Activated naive CD4-positive, alpha-beta T cell treated with anti-CD3 and anti-CD28 coated beads, Interleukin-2, amount 50 U/mL, for 24 hours (primary cell): Measurements from ENCODE around the gene COL1A1.

Source experiments
- H3K27ac Mint-ChIP-seq: one replicate; pipeline ENCODE4 v1.8.0; 2021; ENCODE audit warnings: mild to moderate bottlenecking, mixed read lengths
- H3K27me3 Mint-ChIP-seq: one replicate; pipeline ENCODE4 v1.8.0; 2021; ENCODE audit warnings: mixed read lengths
- H3K36me3 Mint-ChIP-seq: one replicate; pipeline ENCODE4 v1.8.0; 2021; ENCODE audit warnings: mixed read lengths
- H3K4me1 Mint-ChIP-seq: one replicate; pipeline ENCODE4 v1.8.0; 2021; ENCODE audit warnings: mixed read lengths
- H3K4me3 Mint-ChIP-seq: one replicate; pipeline ENCODE4 v1.8.0; 2021; ENCODE audit warnings: mild to moderate bottlenecking, mixed read lengths
- H3K9me3 Mint-ChIP-seq: one replicate; pipeline ENCODE4 v1.8.0; 2021; ENCODE audit warnings: mixed read lengths

COL1A1 gene

GRCh38 chr17:50174444-50174843 is 27.0 kb downstream of the COL1A1 start:
- Mint-ChIP-seq H3K9me3 (no peaks in the 10 kb centered on the region), H3K27ac (no peak overlapping the region)

GRCh38 chr17:50173335-50173941 is 28.0 kb downstream of the COL1A1 start:
- H3K4me3 Mint-ChIP-seq: no peak overlapping the region
- H3K27ac Mint-ChIP-seq: no peak overlapping the region
- no peaks in the 10 kb centered on the region for H3K9me3 Mint-ChIP-seq
- H3K36me3 Mint-ChIP-seq: no peaks in the 10 kb centered on the region
- peaks cover 17% of the 10 kb centered on the region for H3K4me1 Mint-ChIP-seq
- no peaks in the 10 kb centered on the region for H3K27me3 Mint-ChIP-seq

More at GRCh38 chr17:50174444-50174843, 27.0 kb downstream of the COL1A1 start:
- H3K27me3 Mint-ChIP-seq: no peaks in the 10 kb centered on the region
- no peaks in the 10 kb centered on the region for H3K36me3 Mint-ChIP-seq
- H3K4me3 Mint-ChIP-seq: no peak overlapping the region
- H3K4me1 Mint-ChIP-seq: peaks cover 9% of the 10 kb centered on the region

- Mint-ChIP-seq H3K36me3 (no peaks in the 10 kb centered on the region), H3K4me1 (peaks cover 12% of the 10 kb centered on the region), H3K27ac (no peak overlapping the region)
Observed at GRCh38 chr17:50172936-50173334, 28.5 kb downstream of the COL1A1 start.

GRCh38 chr17:50172130-50172529 is 29.3 kb downstream of the COL1A1 start:
- Mint-ChIP-seq H3K27me3 (no peaks in the 10 kb centered on the region), H3K4me1 (peaks cover 10% of the 10 kb centered on the region), H3K36me3 (no peaks in the 10 kb centered on the region), H3K27ac (no peak overlapping the region), H3K4me3 (no peak overlapping the region), H3K9me3 (no peaks in the 10 kb centered on the region)

More at GRCh38 chr17:50172936-50173334, 28.5 kb downstream of the COL1A1 start:
- H3K9me3 Mint-ChIP-seq: no peaks in the 10 kb centered on the region
- H3K27me3 Mint-ChIP-seq: no peaks in the 10 kb centered on the region
- no peak overlapping the region for H3K4me3 Mint-ChIP-seq

GRCh38 chr17:50171371-50172071 is 29.9 kb downstream of the COL1A1 start:
- peaks cover 10% of the 10 kb centered on the region for H3K4me1 Mint-ChIP-seq
- no peaks in the 10 kb centered on the region for H3K9me3 Mint-ChIP-seq
- no peaks in the 10 kb centered on the region for H3K36me3 Mint-ChIP-seq
- H3K27ac Mint-ChIP-seq: no peak overlapping the region
- H3K27me3 Mint-ChIP-seq: no peaks in the 10 kb centered on the region
- no peak overlapping the region for H3K4me3 Mint-ChIP-seq

GRCh38 chr17:50170662-50171370 is 30.6 kb downstream of the COL1A1 start:
- Mint-ChIP-seq H3K4me3 (no peak overlapping the region), H3K4me1 (peaks cover 10% of the 10 kb centered on the region), H3K27ac (no peak overlapping the region)

GRCh38 chr17:50169881-50170459 is 31.5 kb downstream of the COL1A1 start:
- Mint-ChIP-seq H3K4me1 (peaks cover 10% of the 10 kb centered on the region), H3K27me3 (no peaks in the 10 kb centered on the region), H3K27ac (no peak overlapping the region), H3K9me3 (no peaks in the 10 kb centered on the region), H3K36me3 (no peaks in the 10 kb centered on the region), H3K4me3 (no peak overlapping the region)

More at GRCh38 chr17:50170662-50171370, 30.6 kb downstream of the COL1A1 start:
- Mint-ChIP-seq H3K36me3 (no peaks in the 10 kb centered on the region), H3K9me3 (no peaks in the 10 kb centered on the region), H3K27me3 (no peaks in the 10 kb centered on the region)

GRCh38 chr17:50169121-50169764 is 32.2 kb downstream of the COL1A1 start:
- Mint-ChIP-seq H3K9me3 (no peaks in the 10 kb centered on the region), H3K4me3 (peak overlapping the region; percentile 31), H3K36me3 (no peaks in the 10 kb centered on the region), H3K27me3 (no peaks in the 10 kb centered on the region), H3K4me1 (peaks cover 10% of the 10 kb centered on the region), H3K27ac (peak overlapping the region; percentile 69)

- Mint-ChIP-seq H3K4me1 (peaks cover 18% of the 10 kb centered on the region), H3K27me3 (no peaks in the 10 kb centered on the region), H3K9me3 (no peaks in the 10 kb centered on the region), H3K4me3 (no peak overlapping the region), H3K27ac (no peak overlapping the region), H3K36me3 (no peaks in the 10 kb centered on the region)
Observed at GRCh38 chr17:50168319-50168718, 33.1 kb downstream of the COL1A1 start.

- no peaks in the 10 kb centered on the region for H3K27me3 Mint-ChIP-seq
- no peaks in the 10 kb centered on the region for H3K9me3 Mint-ChIP-seq
- H3K4me3 Mint-ChIP-seq: no peak overlapping the region
- H3K27ac Mint-ChIP-seq: no peak overlapping the region
- peaks cover 24% of the 10 kb centered on the region for H3K4me1 Mint-ChIP-seq
- H3K36me3 Mint-ChIP-seq: no peaks in the 10 kb centered on the region
Observed at GRCh38 chr17:50167371-50167770, 34.1 kb downstream of the COL1A1 start.

GRCh38 chr17:50166518-50167181 is 34.8 kb downstream of the COL1A1 start:
- no peaks in the 10 kb centered on the region for H3K36me3 Mint-ChIP-seq
- no peaks in the 10 kb centered on the region for H3K9me3 Mint-ChIP-seq
- no peak overlapping the region for H3K4me3 Mint-ChIP-seq
- H3K27me3 Mint-ChIP-seq: no peaks in the 10 kb centered on the region
- no peak overlapping the region for H3K27ac Mint-ChIP-seq
- H3K4me1 Mint-ChIP-seq: peaks cover 32% of the 10 kb centered on the region

GRCh38 chr17:50165867-50166517 is 35.4 kb downstream of the COL1A1 start, which contains the start of gene SGCA:
TSS of gene SGCA (plus strand) at chr17:50166005. CDS start at chr17:50166041, 36 bp downstream.
- H3K4me3 Mint-ChIP-seq: no peak within 1 kb of the TSS
- no peaks in the 10 kb centered on the region for H3K27me3 Mint-ChIP-seq
- no peaks in the 10 kb centered on the region for H3K9me3 Mint-ChIP-seq
- no peaks in the 10 kb centered on the region for H3K36me3 Mint-ChIP-seq
- peak within 1 kb of the TSS; percentile 26 for H3K27ac Mint-ChIP-seq
- peaks cover 37% of the 10 kb centered on the region for H3K4me1 Mint-ChIP-seq

- Mint-ChIP-seq H3K4me1 (peaks cover 39% of the 10 kb centered on the region), H3K36me3 (no peaks in the 10 kb centered on the region), H3K9me3 (no peaks in the 10 kb centered on the region), H3K27me3 (no peaks in the 10 kb centered on the region), H3K4me3 (no peak overlapping the region), H3K27ac (peak overlapping the region; percentile 26)
Observed at GRCh38 chr17:50165466-50165865, 36.0 kb downstream of the COL1A1 start.

- Mint-ChIP-seq H3K36me3 (no peaks in the 10 kb centered on the region), H3K9me3 (no peaks in the 10 kb centered on the region), H3K4me1 (peaks cover 39% of the 10 kb centered on the region), H3K27me3 (no peaks in the 10 kb centered on the region), H3K4me3 (no peak overlapping the region), H3K27ac (peak overlapping the region; percentile 26)
Observed at GRCh38 chr17:50165066-50165465, 36.4 kb downstream of the COL1A1 start.

GRCh38 chr17:50164697-50164988 is 36.8 kb downstream of the COL1A1 start:
- Mint-ChIP-seq H3K4me3 (no peak overlapping the region), H3K36me3 (no peaks in the 10 kb centered on the region), H3K4me1 (peaks cover 39% of the 10 kb centered on the region), H3K27me3 (no peaks in the 10 kb centered on the region), H3K27ac (no peak overlapping the region), H3K9me3 (no peaks in the 10 kb centered on the region)
